SK-N-SH (cell line): ENCODE data around the gene RAB27B. TPM values are rescaled to one million over a fixed set of nuclear protein-coding genes. Genes with fewer than 3 reads are reported as not detected.
A peak's percentile ranks its signal among the peaks of the same experiment; 100 is the strongest.

Experiments used
- CTCF ChIA-PET: fragments of 300-600, 350-600 bp; formaldehyde crosslinking; extraction: SDS; loops from one replicate; lab custom pipeline; 2021; lab: Yijun Ruan, JAX
- POLR2A ChIA-PET: fragments of 350-600 bp; sonication (Branson Sonifier 250); formaldehyde crosslinking; extraction: SDS; loops from one replicate; lab custom pipeline; 2020; ENCODE audit warnings: antibody characterized with exemption, inconsistent platforms; lab: Yijun Ruan, JAX
- DNase-seq: peaks from one replicate; pipeline ENCODE4 v3.0.0; 2012
- H2AFZ ChIP-seq: fragments of 200-600 bp; sonication (generic); 2 replicates; pipeline ENCODE4 v1.8.1; 2016; ENCODE audit warnings: antibody characterized with exemption, mild to moderate bottlenecking, low read depth
- H3F3A ChIP-seq: fragments of 200-600 bp; sonication (generic); replicated peaks from 2 replicates; pipeline ENCODE3; 2016; ENCODE audit warnings: antibody characterized with exemption, mild to moderate bottlenecking; ENCODE audit not compliant: insufficient read depth
- H3K27ac ChIP-seq, 2 experiments: fragments of 200-500 bp in 1 of 2; fragments of 200-600 bp in 1 of 2; sonication (Bioruptor generic) in 1 of 2; sonication (generic), shearing (Covaris generic) in 1 of 2; 2 replicates each; pipeline versions ENCODE4 v1.5.1 to v1.6.1; 2014 to 2016; ENCODE audit warnings: low read depth in 2 of 2, inconsistent platforms in 1 of 2, low read length in 1 of 2, mild to moderate bottlenecking in 1 of 2, mixed read lengths in 1 of 2
- H3K27me3 ChIP-seq: fragments of 200-600 bp; sonication (generic), shearing (Covaris generic); 2 replicates; pipeline ENCODE4 v1.6.1; 2016; ENCODE audit warnings: mixed run types; ENCODE audit not compliant: insufficient read depth
- H3K36me3 ChIP-seq, 2 experiments: fragments of 200-500 bp in 1 of 2; fragments of 200-600 bp in 1 of 2; sonication (Bioruptor generic) in 1 of 2; sonication (generic) in 1 of 2; replicated peaks in 1 of 2; 2 replicates each; pipeline versions ENCODE3 to v1.5.1; 2014 to 2016; ENCODE audit warnings: low read length in 1 of 2, mild to moderate bottlenecking in 1 of 2; ENCODE audit not compliant: insufficient read depth in 2 of 2, control insufficient read depth in 1 of 2
- H3K4me1 ChIP-seq, 2 experiments: fragments of 200-500 bp in 1 of 2; fragments of 200-600 bp in 1 of 2; sonication (Bioruptor generic) in 1 of 2; sonication (generic), shearing (Covaris generic) in 1 of 2; 2 replicates each; pipeline versions ENCODE4 v1.5.1 to v1.6.1; 2014 to 2016; ENCODE audit warnings: low read depth in 1 of 2, low read length in 1 of 2, mixed run types in 1 of 2; ENCODE audit not compliant: insufficient read depth in 2 of 2, control insufficient read depth in 1 of 2
- H3K4me2 ChIP-seq: fragments of 200-600 bp; sonication (generic), shearing (Covaris generic); 2 replicates; pipeline ENCODE4 v1.6.1; 2017; ENCODE audit warnings: mixed run types
- H3K4me3 ChIP-seq, 2 experiments: fragments of 200-500 bp in 1 of 2; fragments of 200-600 bp in 1 of 2; sonication (Bioruptor generic) in 1 of 2; sonication (generic), shearing (Covaris generic) in 1 of 2; 2 replicates each; pipeline versions ENCODE4 v1.5.1 to v1.8.1; 2014 to 2016; ENCODE audit warnings: low read depth in 2 of 2, inconsistent platforms in 1 of 2, low read length in 1 of 2, mild to moderate bottlenecking in 1 of 2, mixed read lengths in 1 of 2, moderate library complexity in 1 of 2
- H3K79me2 ChIP-seq: fragments of 200-600 bp; sonication (generic); 2 replicates; pipeline ENCODE4 v1.8.1; 2017; ENCODE audit warnings: mild to moderate bottlenecking; ENCODE audit not compliant: insufficient read depth
- H3K9ac ChIP-seq: fragments of 200-600 bp; sonication (generic); 2 replicates; pipeline ENCODE4 v1.6.1; 2017; ENCODE audit warnings: mixed run types
- H3K9me2 ChIP-seq: fragments of 200-600 bp; sonication (generic); 2 replicates; pipeline ENCODE4 v1.6.1; 2017; ENCODE audit warnings: mixed run types
- H3K9me3 ChIP-seq: fragments of 200-600 bp; sonication (generic); 2 replicates; pipeline ENCODE4 v1.6.1; 2017; ENCODE audit warnings: mixed run types, mild to moderate bottlenecking, moderate library complexity
- H4K20me1 ChIP-seq: fragments of 200-600 bp; sonication (generic); 2 replicates; pipeline ENCODE4 v1.6.1; 2017; ENCODE audit warnings: mild to moderate bottlenecking, mixed run types; ENCODE audit not compliant: insufficient read depth
- CHD2 ChIP-seq: fragments of 150-350 bp; IDR thresholded peaks from 2 replicates; pipeline ENCODE4 v1.6.1; 2018; ENCODE audit warnings: low read length; ENCODE audit not compliant: partially characterized antibody
- ELF1 ChIP-seq: IDR thresholded peaks from 2 replicates; pipeline ENCODE4 v1.4.0; 2012
- EP300 ChIP-seq, 2 experiments: IDR thresholded peaks; 2 replicates each; pipeline versions ENCODE4 v1.4.0 to v1.6.1; 2012; ENCODE audit warnings: borderline replicate concordance in 1 of 2, low read depth in 1 of 2, low read length in 1 of 2
- FOSL2 ChIP-seq: IDR thresholded peaks from 2 replicates; pipeline ENCODE4 v1.4.0; 2012; ENCODE audit warnings: low read depth, mild to moderate bottlenecking, moderate library complexity, borderline replicate concordance
- FOXM1 ChIP-seq: IDR thresholded peaks from 2 replicates; pipeline ENCODE4 v1.4.0; 2012; ENCODE audit warnings: low read depth, mild to moderate bottlenecking
- GATA2 ChIP-seq: sonication (generic); formaldehyde crosslinking; IDR thresholded peaks from 2 replicates; pipeline ENCODE4 v1.5.0; 2020; ENCODE audit warnings: mild to moderate bottlenecking, missing genetic modification reagents
- JUND ChIP-seq: IDR thresholded peaks from 2 replicates; pipeline ENCODE4 v1.4.0; 2012
- MEF2A ChIP-seq: IDR thresholded peaks from 2 replicates; pipeline ENCODE4 v1.4.0; 2012; ENCODE audit warnings: low read depth, borderline replicate concordance
- NFIC ChIP-seq: IDR thresholded peaks from 2 replicates; pipeline ENCODE4 v1.4.0; 2012; ENCODE audit warnings: borderline replicate concordance
- PBX3 ChIP-seq: IDR thresholded peaks from 2 replicates; pipeline ENCODE4; 2012
- POLR2AphosphoS5 ChIP-seq: IDR thresholded peaks from 2 replicates; pipeline ENCODE4 v1.6.1; 2012; ENCODE audit warnings: low read depth, low read length
- RCOR1 ChIP-seq: fragments of 150-350 bp; IDR thresholded peaks from 2 replicates; pipeline ENCODE4 v1.6.1; 2017; ENCODE audit warnings: antibody characterized with exemption, low read length
- REST ChIP-seq: IDR thresholded peaks from 2 replicates; pipeline ENCODE4 v1.6.1; 2012; ENCODE audit warnings: mild to moderate bottlenecking, low read depth, low read length, moderate library complexity
- RXRA ChIP-seq: IDR thresholded peaks from 2 replicates; pipeline ENCODE4 v1.4.0; 2012; ENCODE audit warnings: low read depth, mild to moderate bottlenecking, borderline replicate concordance
- SIN3A ChIP-seq: IDR thresholded peaks from 2 replicates; pipeline ENCODE4 v1.6.1; 2012; ENCODE audit warnings: low read depth, mild to moderate bottlenecking, low read length, moderate library complexity, borderline replicate concordance
- SMC3 ChIP-seq: IDR thresholded peaks from 2 replicates; pipeline ENCODE4 v1.6.1; 2012; ENCODE audit warnings: low read depth, low read length, improper control_type of control experiment
- USF1 ChIP-seq: IDR thresholded peaks from 2 replicates; pipeline ENCODE4 v1.4.0; 2012; ENCODE audit warnings: low read depth, borderline replicate concordance
- USF2 ChIP-seq: fragments of 150-350 bp; IDR thresholded peaks from 2 replicates; pipeline ENCODE4 v1.6.1; 2017; ENCODE audit warnings: antibody characterized with exemption, low read length, low read depth, borderline replicate concordance
- YY1 ChIP-seq: IDR thresholded peaks from 2 replicates; pipeline ENCODE4 v1.4.0; 2012; ENCODE audit warnings: low read depth, mild to moderate bottlenecking
- ZBTB33 ChIP-seq: IDR thresholded peaks from 2 replicates; pipeline ENCODE4 v1.4.0; 2012; ENCODE audit warnings: low read depth, borderline replicate concordance
- WGBS: methylation state at CpG from one replicate; pipeline ENCODE4 v1.1.6; 2017; ENCODE audit warnings: low lambda C conversion rate; 5-methylcytosine and 5-hydroxymethylcytosine counted together
- polyA plus RNA-seq, 3 experiments: library from polyadenylated mRNA; depleted of rRNA; stranded (reverse); fragments of >200 nt; gene quantifications; 2 replicates each; pipeline ENCODE4 v1.2.3, GENCODE V29; 2012

The RAB27B gene
- polyA plus RNA-seq, 1 of the 3 experiments (the other 2 are of a cell fraction) = 0.56 TPM

- no peaks in the 10 kb centered on the region; the same call in 1 of the 2 replicates for H3K79me2 ChIP-seq
- no peaks in the 10 kb centered on the region for H3K27me3 ChIP-seq
- no peaks in the 10 kb centered on the region for H3K36me3 ChIP-seq
- CTCF ChIA-PET = interaction anchor here (0.7 to 2.0 kb wide), 3 partner anchors 10 to 58 kb away, joined by 3 to 7 read pairs (median 3); no protein-coding TSS in a partner anchor
- no peaks in the 10 kb centered on the region for H3K9me2 ChIP-seq
- H3K4me1 ChIP-seq = no peaks in the 10 kb centered on the region; a peak in 2 of 4 replicates
- TF ChIP-seq SMC3 (no peak), FOXM1 (no peak), FOSL2 (no peak), POLR2AphosphoS5 (no peak), USF1 (no peak), ZBTB33 (no peak), SIN3A (no peak), YY1 (no peak), USF2 (no peak)
- no peaks in the 10 kb centered on the region for H3K9me3 ChIP-seq
- no peak overlapping the region for H3K27ac ChIP-seq
- H3K4me3 ChIP-seq = no peak overlapping the region
- WGBS = 98% methylated on average over 6 of the region's 7 CpGs
- no peaks in the 10 kb centered on the region for H4K20me1 ChIP-seq
- no peak overlapping the region for H3K9ac ChIP-seq
- no peak for DNase-seq
- POLR2A ChIA-PET = no interaction called here
- no peak overlapping the region for H2AFZ ChIP-seq
- H3K4me2 ChIP-seq = no peak overlapping the region
- no peaks in the 10 kb centered on the region for H3F3A ChIP-seq
These were observed 111.2 kb downstream of the RAB27B start for GRCh38 chr18:54939361-54939917.

GRCh38 chr18:54942144-54942543 lies 113.9 kb downstream of the RAB27B start:
- no peak overlapping the region for H3K4me3 ChIP-seq
- peak overlapping the region in 1 of 2 experiments; percentile 39; a peak in 2 of 4 replicates for H3K27ac ChIP-seq
- H3K79me2 ChIP-seq = no peaks in the 10 kb centered on the region; the same call in 1 of the 2 replicates
- no peaks in the 10 kb centered on the region for H4K20me1 ChIP-seq
- H3K36me3 ChIP-seq = no peaks in the 10 kb centered on the region
- TF ChIP-seq EP300 (IDR thresholded peaks at IDR 0.05; ENCODE audit: borderline replicate concordance in 1 of 2, low read depth in 1 of 2, low read length in 1 of 2) = no peak
- no peak for TF ChIP-seq RCOR1
- no peak for TF ChIP-seq CHD2
- no peak for TF ChIP-seq NFIC
- TF ChIP-seq GATA2 (CRISPR knock-in tag) = no peak
- no peak for TF ChIP-seq REST
- TF ChIP-seq ELF1 = no peak
- no peak for TF ChIP-seq JUND
- TF ChIP-seq RXRA = no peak
- TF ChIP-seq POLR2AphosphoS5 = no peak
- TF ChIP-seq PBX3 = no peak
- TF ChIP-seq MEF2A = no peak
- no peaks in the 10 kb centered on the region for H3K9me2 ChIP-seq
- DNase-seq = no peak
- CTCF ChIA-PET = interaction anchor here (1.3 kb wide), 1 partner anchor 293 kb away, joined by 3 read pairs; no protein-coding TSS in a partner anchor
- no peaks in the 10 kb centered on the region for H3F3A ChIP-seq
- no peak overlapping the region for H3K4me2 ChIP-seq
- H3K9ac ChIP-seq = no peak overlapping the region
- H2AFZ ChIP-seq = no peak overlapping the region
- peaks cover 0 to 4% of the 10 kb centered on the region in 2 experiments; a peak in 2 of 4 replicates for H3K4me1 ChIP-seq
- POLR2A ChIA-PET = no interaction called here
- 89% methylated on average over 4 of the region's 4 CpGs for WGBS
- no peaks in the 10 kb centered on the region for H3K9me3 ChIP-seq
- H3K27me3 ChIP-seq = no peaks in the 10 kb centered on the region
